Activated CD8-positive, alpha-beta memory T cell treated with anti-CD3 and anti-CD28 coated beads, Interleukin-2, amount 50 U/mL, for 24 hours (primary cell): ENCODE results near the gene RPL11.
"Not testable (repeated sequence)": the region's sequence is repeated elsewhere in the genome, so short reads cannot be mapped to it uniquely, and the experiment has no call there.

Experiments used
- DNase-seq: peaks from one replicate; pipeline ENCODE4 v3.0.0-alpha.2; 2020; ENCODE audit errors: extremely low read depth

The RPL11 gene

GRCh38 chr1:23691499-23692307 is at the start of gene RPL11:
RPL11 (plus strand) TSS chr1:23691806; CDS start chr1:23691824, 18 bp downstream.
- DNase-seq, result peak; percentile 81

- no peak for DNase-seq
Measured at GRCh38 chr1:23643736-23644554, 47.7 kb upstream of the RPL11 start.

- DNase-seq, result no peak
Measured at GRCh38 chr1:23644555-23644866, 47.1 kb upstream of the RPL11 start.

- DNase-seq, result no peak
Measured at GRCh38 chr1:23645338-23645737, 46.3 kb upstream of the RPL11 start.

DNA sequence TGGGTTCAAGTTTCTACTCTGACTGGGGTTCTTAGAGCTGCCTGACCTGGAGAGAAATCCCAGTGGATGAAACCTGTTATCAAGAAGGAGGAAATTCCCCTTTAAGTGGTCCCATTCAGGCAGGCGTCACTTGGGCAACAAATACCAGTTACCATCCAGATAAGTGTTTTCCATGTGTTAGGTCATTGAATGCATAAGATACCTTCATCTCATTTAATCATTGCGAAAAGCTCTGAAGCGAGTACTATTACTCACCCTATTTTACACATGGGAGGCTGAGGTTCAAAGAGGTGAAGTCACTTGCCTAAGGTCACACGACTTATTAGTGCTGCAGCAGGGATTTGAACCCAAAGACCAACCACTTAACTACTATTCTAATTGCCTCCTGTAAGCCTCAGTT is 45.5 kb upstream of the RPL11 start:
- no peak for DNase-seq

DNA sequence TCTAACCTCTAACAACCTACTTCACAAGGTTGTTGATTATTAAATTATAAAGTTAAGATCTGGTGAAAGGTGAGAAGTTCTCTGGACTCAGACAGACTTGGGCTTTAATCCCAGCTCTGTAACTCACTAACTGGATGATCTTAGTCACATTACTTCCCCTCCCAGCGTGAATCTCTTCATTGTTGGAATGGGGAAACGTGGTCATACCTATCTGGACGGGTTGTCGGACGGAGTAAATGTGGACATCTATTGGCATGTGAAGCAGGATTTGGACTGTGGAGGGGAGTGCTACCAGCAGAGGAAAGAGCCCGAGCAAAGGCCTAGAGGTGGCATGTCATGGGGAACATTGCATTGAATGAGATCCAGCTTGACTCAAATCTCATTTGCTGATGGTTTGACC is 45.1 kb upstream of the RPL11 start:
- DNase-seq, result no peak

- no peak for DNase-seq
Measured at GRCh38 chr1:23648576-23648975, 43.0 kb upstream of the RPL11 start.

GRCh38 chr1:23649157-23649556 is 42.4 kb upstream of the RPL11 start:
- DNase-seq, result not testable (repeated sequence)

- no peak for DNase-seq
Measured at GRCh38 chr1:23650344-23650990, 41.1 kb upstream of the RPL11 start.

GRCh38 chr1:23651069-23651808 is 40.4 kb upstream of the RPL11 start:
- DNase-seq, result no peak

DNA sequence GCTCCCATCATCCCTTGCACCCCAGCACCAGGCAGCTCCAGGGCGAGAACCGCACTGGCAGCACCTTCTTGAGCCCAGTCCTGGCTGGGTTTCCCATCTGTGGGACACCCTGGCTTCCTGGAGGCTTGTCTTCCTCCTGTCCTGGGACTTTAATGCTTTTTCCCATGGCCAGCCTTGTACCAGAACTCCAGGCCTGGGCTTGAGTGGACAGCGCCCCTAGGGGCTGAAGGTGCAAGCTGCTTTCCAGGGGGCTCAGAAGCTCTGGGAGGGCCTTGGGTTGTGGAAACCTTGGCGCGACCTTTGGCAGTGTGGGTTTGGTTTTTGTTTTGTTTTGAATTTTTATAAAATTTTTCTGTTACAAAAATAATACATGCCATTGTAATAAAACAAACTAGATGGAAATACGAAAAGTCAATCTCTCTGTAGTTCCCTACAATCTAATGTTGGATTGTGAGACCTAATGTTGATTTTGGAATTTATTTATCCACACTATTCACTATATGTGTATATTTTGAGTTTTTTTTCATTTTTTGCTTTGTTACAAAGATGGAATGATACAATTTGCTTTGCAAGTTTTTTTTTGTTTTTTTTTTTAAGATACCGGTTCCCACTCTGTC is 33.8 kb upstream of the RPL11 start:
- peak; percentile 13 for DNase-seq

- DNase-seq, result no peak
Measured at GRCh38 chr1:23660671-23661070, 30.9 kb upstream of the RPL11 start.

GRCh38 chr1:23661887-23662286 is 29.7 kb upstream of the RPL11 start:
- no peak for DNase-seq

GRCh38 chr1:23664837-23665795 is 26.5 kb upstream of the RPL11 start:
- no peak for DNase-seq

DNA sequence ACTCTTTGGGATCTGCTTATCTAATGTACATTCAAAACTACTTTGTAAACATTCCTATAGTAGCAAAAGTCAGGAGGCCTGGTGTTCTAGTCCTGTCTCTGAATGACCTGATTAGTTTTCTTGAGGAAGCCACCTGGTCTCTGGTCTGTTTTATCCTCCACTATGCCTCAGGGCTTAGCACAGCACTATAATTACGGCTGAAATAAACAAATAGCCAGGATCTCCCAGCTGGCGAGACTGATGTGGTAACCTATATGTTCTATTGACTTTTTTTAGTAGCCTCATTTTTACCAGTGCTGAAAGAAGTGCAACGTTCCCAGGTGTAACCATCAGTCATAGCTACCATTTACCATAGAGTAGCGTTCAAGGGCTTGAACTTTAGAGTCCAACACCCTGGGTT is 24.2 kb upstream of the RPL11 start:
- no peak for DNase-seq

GRCh38 chr1:23670709-23671108 is 20.9 kb upstream of the RPL11 start:
- no peak for DNase-seq

- no peak for DNase-seq
Measured at GRCh38 chr1:23673086-23673813, 18.4 kb upstream of the RPL11 start.

GRCh38 chr1:23679815-23680214 is 11.8 kb upstream of the RPL11 start:
- DNase-seq, result no peak

DNA sequence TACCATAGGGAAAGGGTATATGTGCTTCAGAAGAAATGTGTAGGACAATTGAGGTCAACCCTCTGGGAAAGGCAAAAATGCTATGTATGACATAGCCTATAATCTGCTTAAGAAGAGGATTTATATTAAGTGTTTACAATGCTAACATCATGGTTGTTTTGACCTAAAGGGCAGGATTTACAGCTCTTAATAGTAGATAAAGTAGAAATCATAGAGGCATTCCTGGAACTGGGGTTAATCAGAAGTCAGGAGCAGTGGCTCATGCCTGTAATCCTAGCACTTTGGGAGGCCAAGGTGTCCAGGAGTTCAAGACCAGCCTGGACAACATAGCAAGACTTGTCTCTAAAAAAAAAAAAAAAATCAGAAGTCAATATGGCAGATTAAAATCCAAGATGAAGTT is 8.7 kb upstream of the RPL11 start:
- no peak for DNase-seq

- no peak for DNase-seq
Measured at GRCh38 chr1:23684415-23684814, 7.2 kb upstream of the RPL11 start.
